ENCODE measurements around the gene CDYL2.
"Not testable (repeated sequence)": the region's sequence is repeated elsewhere in the genome, so short reads cannot be mapped to it uniquely, and the experiment has no call there.

Gene CDYL2

DNA sequence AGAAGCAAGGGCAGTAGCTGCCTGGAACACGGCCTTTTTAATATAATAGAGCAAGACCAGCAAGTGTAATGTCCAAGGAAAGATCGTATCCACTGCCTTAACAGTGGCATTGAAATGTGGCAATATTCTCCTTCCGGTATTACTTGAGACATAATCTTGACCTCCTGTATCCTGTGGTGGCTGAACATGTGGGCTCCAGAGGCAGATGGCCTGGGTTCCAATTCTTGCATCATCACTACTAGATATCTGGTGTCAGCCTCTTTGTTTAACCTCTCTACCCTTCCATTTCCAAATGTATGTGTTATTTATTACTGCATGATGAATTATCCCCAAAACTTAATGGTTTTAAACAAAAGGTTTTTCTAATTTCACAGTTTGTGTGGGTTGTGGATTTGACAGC is 3.5 kb upstream of the CDYL2 start:
- no peak for DNase-seq (ENCODE audit: low read depth)

DNA sequence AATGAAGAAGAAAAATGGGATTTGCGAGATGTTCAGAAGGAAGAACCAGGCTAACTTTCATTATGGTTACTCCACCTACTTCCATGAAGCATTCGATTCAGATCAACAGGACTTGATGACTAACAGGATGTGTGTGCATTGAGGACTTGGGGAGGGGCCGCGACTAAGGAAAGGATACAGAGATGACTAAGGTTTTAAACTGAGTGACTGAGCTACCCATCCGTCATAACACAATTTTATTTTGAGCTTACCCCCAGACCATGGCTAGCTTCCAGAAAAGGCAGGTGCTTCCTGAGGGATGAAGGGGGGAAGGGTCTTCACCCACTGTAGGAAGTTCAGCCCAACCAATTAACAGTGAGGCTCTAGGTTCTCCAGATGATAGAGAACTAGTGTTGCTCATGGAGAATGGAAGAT is 2.5 kb upstream of the CDYL2 start:
- peak; percentile 53 for DNase-seq (ENCODE audit: low read depth)

DNA sequence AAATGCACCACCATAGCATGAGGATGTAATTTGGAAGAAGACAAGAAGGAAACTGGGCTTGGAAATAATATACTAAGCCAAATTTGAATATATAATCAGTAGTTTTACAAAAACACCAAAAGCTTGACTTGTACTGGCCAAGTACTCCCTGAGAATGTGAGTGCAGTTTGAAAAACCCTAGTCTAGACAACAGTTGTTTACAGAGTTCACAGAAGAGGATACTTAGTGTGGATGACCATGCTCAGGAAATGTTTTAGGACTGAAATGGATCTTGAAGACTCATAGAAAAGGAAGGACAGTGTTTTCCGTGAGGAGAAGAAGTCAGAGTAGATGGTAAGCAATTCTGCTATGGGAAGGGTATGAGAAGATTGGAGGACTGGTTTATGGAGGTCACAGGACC is 1.9 kb upstream of the CDYL2 start:
- no peak for DNase-seq (ENCODE audit: low read depth)

DNA sequence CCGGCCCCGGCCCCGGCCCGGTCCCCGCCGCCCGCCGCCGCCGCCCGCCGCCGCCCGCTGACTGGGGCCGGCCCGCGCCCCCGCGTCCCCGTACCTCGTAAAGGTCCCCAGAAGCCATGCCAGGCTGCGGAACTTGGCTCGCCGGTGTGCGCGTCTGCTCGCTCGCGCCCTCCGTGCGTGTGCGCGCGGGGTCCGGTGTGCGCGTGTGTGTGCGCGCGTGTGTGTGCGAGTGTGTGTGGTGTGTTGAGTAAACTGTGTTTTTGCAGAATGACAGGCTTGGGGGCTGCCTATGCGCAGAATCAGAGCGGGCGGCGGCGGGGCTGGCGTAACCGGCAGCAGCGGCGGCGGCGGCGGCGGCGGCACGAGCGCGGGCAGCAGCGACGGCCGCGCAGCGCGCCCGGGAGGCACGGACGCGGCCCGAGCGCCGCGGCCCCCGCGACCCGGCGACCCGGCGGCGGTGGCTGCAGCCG is 307 bp downstream of the CDYL2 start:
- peak; percentile 48 for DNase-seq (ENCODE audit: low read depth)

DNA sequence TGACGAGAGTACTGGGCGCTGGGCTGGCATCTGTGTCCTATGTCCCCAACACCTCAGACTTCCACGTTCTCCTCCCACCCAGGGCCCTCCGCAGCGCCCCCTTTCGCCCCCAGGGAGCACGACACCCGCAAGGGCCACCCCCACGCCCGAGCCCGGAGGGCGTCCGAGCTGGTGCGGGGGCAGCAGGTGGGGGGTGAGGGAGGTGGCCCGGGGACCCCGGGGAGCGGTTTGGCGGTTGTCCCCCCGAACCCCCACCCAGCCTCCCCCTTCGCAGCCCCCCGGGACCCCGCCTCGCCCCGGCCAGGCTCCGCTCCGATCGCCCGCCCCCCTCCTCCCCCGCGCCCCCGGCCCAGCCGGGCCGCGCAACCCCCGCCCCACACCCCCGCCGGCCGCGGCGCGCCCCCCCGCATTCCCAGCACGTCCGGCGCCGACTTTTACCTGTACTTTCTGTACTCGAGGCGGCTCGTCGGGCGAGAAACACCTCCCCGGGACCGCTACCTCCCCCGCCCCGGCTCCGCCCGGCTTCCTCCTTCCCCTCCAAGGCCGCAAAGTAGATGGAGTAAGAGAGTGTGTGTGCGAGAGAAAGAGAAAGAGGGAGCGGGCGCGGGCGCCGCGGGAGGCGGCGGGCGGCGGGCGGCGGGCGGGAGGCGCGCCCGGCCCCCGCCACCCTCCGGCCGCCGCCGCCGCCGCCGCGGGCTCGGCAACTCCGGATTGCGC is 901 bp downstream of the CDYL2 start:
- DNase-seq (ENCODE audit: low read depth) = peak; percentile 23

DNA sequence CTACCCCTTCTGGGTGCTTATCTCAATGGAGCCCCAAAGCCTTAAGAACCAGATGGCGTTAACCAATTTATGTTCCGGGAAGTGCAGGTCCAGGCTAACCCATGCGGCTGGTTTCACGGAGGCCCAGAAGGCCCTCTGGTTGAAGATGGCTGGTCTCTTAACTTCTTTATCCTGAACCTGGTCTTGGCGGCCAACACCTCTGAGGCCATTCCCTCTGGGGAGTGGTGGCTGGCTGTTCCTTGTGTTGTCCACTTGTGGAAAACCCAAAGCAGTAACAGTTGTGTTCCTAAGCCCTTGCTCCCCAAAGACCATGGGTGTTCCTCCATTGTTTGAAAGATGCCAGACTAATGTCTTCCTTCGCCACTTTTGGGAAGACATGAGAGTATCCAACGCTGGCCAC is 1.5 kb downstream of the CDYL2 start:
- no peak for DNase-seq (ENCODE audit: low read depth)

DNA sequence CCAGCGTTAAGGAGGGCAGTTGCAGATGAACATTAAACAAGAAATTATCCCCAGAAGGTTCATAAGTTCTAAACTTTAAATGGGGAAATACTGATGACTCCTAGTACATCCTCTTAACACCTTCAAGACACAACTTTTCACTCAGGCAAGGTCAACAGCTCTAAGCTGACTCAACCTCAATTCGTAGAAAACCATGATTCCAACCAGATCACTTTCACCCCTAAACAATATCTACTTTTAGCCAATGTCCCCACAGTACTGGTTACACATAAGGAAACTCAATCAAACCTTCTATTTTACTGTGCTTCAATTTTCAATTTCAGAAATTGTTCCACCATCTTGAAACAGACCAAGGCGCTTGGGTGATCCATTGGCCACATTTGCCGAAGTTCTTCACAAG is 2.3 kb downstream of the CDYL2 start:
- no peak for DNase-seq (ENCODE audit: low read depth)

DNA sequence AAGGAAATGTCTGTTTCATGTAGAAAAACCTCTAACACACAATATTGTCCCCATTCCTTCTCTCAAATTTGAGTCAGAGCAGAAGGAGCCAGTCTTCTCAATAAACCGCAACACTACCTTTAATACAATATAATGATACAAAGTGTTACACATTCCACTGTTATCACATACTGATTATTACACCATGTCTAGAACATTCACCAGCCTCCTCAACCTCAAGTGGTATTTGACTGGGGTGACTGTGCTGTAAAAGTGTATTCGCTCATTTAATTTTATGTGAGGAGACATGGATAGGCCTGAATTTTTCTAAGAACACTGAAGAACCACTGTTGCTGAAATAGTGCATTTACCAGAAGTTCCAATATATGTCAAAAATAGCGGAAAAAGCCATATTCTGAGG is 10.3 kb downstream of the CDYL2 start:
- no peak for DNase-seq (ENCODE audit: low read depth)

DNA sequence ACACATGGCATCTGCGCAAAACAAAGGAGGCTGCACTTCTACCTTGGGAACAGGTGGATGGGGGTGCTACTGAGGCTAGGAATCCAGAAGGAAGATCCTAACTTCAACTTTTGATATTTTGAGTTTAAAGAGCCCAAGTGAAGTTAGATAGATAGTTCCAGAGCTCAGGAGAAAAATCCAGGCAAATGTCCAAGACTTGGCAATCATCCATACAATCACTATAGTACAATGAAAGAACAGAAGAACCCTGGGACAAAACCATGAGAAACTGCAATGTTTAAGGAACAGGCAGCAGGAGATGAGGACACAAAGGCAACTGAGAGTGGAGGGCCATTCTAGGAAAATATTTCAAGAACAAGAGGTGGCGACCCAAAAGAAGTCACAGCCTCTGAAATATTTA is 12.4 kb downstream of the CDYL2 start:
- DNase-seq (ENCODE audit: low read depth) = no peak

DNA sequence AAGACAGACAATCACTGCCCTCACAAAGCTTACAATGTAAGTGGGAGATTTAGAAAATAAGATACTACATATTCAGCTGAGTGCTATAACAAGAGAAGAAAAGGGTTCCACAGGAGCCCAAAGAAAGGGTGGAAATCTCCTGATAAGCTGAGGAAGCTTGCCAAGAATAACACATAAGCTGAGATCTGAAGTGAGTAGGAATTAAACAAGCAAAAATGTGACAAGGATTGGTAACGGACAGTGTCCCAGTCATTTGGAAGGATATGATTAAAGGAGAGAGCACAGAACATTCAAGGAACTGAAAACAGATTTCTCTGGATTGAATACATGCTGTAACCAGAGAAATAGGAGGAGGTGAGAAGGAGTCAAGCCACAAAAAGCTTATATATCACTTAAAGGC is 13.0 kb downstream of the CDYL2 start:
- no peak for DNase-seq (ENCODE audit: low read depth)

DNA sequence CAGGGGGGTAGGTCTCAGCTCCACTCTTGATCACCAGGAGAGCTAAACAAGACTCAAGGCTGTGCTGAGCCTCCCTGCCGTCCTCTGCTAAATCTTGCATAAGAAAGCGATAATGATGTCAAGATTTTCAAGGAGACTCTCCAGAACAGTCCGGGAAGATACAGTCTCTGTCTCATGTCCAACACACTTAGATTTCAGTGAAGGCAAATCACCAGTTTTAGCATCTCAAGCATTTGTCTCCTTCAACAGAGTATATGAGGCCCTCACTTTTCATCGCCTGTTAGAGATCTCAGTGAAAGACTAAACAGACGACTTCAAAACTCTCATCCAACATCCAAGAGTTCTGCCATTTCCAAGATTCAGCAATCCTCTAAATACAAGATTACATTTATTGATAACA is 13.6 kb downstream of the CDYL2 start:
- no peak for DNase-seq (ENCODE audit: low read depth)

DNA sequence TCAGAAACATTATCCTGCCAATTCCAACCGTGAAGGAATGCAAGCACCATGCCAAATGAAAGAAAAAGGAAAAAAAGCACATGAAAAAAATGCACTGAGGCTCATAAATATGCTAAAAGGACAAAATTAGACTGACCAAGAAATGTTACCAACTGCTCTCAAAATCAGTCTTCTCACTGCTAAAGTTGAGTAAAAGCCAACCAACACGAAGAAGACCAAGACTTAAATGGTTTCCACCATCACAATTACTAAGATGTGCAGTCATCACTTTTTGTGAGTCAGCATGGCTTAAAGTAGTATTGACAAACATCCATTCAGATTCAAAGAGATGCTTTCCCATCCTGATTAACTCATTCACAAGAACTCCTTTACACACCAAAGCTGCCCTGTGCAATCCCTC is 16.4 kb downstream of the CDYL2 start:
- no peak for DNase-seq (ENCODE audit: low read depth)

DNA sequence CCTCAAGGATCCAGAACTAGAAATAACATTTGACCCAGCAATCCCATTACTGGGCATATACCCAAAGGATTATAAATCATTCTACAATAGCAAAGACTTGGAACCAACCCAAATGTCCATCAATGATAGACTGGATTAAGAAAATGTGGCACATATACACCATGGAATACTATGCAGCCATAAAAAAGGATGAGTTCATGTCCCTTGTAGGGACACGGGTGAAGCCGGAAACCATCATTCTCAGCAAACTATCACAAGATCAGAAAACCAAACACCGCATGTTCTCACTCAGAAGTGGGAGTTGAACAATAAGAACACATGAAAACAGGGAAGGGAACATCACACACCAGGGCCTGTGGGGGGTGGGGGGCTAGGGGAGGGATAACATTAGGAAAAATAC is 17.8 kb downstream of the CDYL2 start:
- DNase-seq (ENCODE audit: low read depth) = not testable (repeated sequence)

DNA sequence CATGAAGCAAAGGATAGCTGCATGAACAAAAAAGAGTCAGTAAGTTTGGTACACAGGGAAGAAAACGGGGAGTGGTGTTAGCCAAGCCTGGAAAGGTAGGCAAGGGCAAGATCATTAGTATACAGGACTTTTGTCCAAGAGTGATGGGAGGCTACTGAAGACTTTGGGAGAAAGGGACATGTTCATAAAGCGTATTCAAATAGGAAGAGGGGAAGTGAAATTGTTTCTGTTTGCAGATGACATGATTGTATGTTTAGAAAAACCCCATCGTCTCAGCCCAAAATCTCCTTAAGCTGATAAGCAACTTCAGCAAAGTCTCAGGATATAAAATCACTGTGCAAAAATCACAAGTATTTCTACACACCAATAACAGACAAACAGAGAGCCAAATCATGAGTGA is 19.4 kb downstream of the CDYL2 start:
- DNase-seq (ENCODE audit: low read depth) = no peak

DNA sequence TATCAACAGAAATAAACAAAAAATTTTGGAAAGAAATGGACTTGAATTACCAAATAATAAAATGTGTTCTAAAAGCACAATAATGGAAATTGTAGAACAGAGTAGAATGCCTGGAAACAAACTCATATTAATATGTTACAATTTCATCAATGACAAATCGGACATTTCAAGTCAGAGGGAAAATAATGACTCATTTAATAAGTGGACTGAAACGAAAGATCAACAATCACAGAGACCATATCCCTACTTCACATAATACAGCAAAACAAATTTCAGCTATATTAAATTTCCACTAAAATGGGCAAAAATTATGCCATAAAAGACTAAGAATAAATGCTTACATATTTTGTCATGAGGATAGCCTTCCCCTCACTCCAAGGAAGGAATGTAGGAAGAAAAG is 25.7 kb downstream of the CDYL2 start:
- no peak for DNase-seq (ENCODE audit: low read depth)

DNA sequence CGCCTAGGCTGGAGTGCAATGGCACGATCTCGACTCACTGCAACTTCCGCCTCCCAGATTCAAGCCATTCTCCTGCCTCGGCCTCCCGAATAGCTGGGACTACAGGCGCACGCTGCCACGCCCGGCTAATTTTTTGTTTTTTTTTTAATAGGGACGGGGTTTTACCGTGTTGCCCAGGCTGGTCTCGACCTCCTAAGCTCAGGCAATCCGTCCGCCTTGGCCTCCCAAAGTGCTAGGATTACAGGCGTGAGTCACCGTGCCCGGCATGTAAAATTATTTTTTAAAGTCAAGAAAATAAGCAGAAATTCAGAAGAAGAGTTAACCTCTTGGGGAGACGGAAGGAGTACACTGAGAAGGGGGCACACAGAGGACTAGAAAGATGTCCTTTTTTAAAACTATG is 27.5 kb downstream of the CDYL2 start:
- no peak for DNase-seq (ENCODE audit: low read depth)

DNA sequence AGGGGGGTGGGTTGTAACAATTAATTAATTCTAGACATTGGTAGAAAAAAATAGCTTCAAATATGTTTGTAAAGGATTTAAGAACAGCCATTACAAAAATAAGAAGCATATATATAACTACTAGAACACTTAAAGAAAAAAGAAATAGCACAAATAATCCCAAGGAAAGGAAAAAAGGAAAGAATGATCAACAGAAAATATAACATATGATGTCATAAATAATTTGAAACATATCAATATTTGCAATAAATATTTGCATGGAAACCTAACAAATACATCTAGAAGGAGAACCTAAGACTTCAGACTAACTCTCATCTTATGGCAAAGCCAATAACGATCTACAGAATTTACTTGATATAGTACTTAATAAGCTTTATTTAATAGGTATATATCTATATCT is 28.9 kb downstream of the CDYL2 start:
- DNase-seq (ENCODE audit: low read depth) = no peak

DNA sequence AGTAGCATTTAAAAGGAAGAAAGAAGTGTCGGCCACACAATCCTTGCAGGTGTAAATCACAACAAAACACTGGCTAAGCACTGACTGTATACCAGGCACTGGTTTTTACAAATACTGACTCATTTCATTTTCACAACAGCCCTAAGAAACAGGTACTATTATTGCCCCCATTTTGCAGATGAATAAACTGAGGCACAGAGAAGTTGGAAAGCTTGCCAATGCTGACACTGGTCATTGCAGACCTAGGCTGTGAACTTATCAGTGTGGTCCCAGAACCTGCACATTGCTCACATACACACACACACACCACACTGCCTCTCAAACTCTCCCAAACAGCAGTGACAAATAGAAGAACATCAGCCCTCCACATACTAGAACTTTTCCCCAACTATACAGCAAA is 37.6 kb downstream of the CDYL2 start:
- no peak for DNase-seq (ENCODE audit: low read depth)

DNA sequence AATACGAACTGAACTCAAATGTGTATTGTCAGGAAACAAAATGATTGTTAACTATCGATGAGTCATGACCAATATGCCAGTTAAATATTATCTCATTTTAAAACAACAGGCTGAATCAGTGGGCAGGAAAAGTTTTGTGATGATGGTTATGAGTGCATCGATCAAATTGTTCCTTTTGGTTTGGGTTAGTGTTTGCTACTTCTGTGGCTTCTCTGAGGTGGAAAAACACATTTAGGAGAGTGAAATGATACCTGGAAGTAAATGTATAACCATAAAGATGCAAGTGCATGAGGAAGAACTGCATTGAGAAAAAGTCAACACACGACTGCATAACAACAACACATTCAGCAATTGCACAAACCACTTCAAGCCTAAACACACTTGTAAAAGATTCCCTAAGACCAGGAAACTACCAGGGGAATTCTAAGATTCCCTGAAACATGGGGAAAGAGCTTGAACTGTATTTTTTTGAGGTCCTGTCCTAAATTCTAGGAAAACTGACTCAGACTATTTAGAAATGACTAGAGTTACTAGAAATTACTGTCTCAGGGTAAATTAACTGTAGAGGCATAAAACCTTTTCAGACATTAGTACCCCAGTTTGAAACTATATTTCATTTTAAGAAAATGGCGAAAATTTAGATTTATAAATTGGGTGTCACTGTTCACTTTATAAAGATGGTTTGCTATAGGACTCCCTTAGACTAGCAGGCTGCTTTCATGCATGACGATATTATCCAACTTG is 44.8 kb downstream of the CDYL2 start:
- no peak for DNase-seq (ENCODE audit: low read depth)

DNA sequence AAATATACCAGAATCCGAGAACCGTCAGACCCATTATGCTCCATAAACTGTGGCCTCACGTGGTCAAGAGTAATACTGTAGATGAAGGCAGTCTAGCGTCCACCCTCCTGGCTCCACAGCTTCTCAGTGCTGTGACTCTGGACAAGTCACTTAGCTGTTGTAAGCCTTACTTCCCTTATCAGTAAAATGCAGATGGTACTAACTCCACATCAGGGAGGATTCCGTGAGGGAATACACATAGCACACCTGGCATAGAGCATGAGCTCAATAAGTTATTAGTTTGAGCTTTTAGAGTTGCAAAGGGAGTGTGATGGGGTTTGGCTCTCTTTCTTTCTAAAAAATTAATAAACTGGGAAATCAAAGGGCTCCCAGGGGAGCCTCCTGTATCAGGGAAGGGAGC is 49.9 kb downstream of the CDYL2 start:
- no peak for DNase-seq (ENCODE audit: low read depth)

DNA sequence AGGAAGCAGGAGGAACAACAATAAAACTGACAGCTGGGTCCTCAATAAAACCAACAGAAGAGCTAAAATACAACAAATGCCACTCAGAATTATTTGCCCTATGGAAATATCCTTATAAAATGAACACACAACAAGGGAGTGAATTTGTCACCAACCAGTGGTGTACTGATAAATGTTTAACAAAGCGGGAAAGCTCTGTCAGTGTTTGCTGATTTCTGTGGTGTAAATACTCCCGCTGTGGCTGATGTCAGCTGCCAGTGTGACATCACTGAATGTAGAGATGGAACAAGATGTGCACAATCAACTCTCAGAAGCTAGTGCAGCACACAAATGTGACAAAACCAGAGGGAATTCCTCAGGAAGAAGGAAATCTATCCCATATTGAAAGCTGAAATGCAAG is 51.9 kb downstream of the CDYL2 start:
- DNase-seq (ENCODE audit: low read depth) = no peak

DNA sequence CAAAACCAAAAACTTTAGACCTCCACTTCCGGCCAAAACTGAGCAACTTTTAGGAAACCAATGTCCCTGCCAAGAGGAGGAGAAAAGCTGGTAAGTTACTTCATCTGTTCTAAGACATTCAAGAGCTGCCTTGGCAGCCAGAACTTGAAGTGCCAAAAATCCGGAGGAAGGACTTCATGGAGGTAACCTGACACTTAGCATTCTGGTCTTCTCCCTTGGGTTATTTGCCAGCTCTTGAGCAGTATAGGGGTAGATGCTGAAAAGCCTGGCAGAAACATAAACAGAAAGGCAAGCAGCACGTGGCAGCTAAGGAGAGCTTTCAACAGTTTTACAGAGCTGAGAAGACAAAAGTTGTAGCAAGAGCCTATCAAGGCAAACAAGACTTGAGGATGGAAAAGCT is 53.2 kb downstream of the CDYL2 start:
- no peak for DNase-seq (ENCODE audit: low read depth)

DNA sequence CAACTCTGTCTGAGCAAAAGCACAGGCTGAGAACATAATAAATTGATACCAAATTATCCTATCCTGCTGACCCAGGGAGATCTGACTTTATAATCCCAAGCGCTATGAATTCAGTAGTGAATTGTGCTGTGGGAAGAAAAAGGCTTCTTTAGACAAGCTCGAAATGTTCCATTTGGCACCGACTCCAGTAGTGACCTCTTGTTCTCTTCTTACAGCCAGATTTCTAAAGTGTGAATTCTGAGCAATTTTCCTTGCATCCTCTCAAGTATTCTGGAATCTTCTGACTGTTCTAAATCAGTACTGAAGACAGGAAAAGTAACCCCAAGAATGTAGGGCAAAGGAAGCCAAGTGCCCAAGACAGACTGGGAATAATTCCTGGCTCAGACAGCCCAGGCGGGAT is 58.2 kb downstream of the CDYL2 start:
- no peak for DNase-seq (ENCODE audit: low read depth)

DNA sequence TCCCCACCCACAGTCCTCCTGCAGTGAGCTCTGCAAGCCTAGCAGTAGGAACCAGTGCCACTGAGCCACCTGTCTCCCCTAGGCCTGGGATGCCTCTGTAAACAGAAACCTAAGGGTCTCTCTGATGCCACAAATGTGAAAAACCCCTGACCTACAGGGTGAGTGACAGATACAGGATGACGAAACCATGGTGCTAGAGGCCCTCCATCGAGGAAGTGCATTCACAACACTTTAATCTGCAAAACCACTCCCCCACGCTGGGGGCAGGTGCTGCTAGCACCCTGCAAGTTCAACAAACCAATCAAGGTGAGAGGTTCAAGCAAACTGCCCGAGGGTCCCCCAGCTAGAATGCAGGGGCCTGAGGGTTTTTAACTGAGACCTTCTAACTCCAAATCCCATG is 59.5 kb downstream of the CDYL2 start:
- no peak for DNase-seq (ENCODE audit: low read depth)

Data from activated T-cell treated with anti-CD3 and anti-CD28 coated beads for 24 hours (primary cell).